Activated CD4-positive, alpha-beta memory T cell treated with anti-CD3 and anti-CD28 coated beads, Interleukin-2, amount 10 ng/mL, durations not matched to agents 7 days and 5 days (primary cell): Measurements from ENCODE around the gene PRICKLE1. TPM values are rescaled to one million over a fixed set of nuclear protein-coding genes. Genes with fewer than 3 reads are reported as not detected.

Source experiments
- CTCF ChIA-PET: fragments of 350-600 bp; sonication (Branson Sonifier 250); formaldehyde crosslinking; loops from one replicate; lab custom pipeline; 2021; ENCODE audit warnings: antibody characterized with exemption, inconsistent platforms; lab: Charles Lee
- POLR2A ChIA-PET: fragments of 350-600 bp; sonication (Branson Sonifier 250); formaldehyde crosslinking; loops from one replicate; lab custom pipeline; 2021; ENCODE audit warnings: antibody characterized with exemption; lab: Charles Lee
- DNase-seq: peaks from one replicate; pipeline ENCODE4 v3.0.0-alpha.2; 2020
- H3K27ac Mint-ChIP-seq: one replicate; pipeline ENCODE4 v1.8.0; 2021; ENCODE audit warnings: mild to moderate bottlenecking, mixed read lengths
- H3K27me3 Mint-ChIP-seq: one replicate; pipeline ENCODE4 v1.8.0; 2021; ENCODE audit warnings: mixed read lengths
- H3K36me3 Mint-ChIP-seq: one replicate; pipeline ENCODE4 v1.8.0; 2021; ENCODE audit warnings: low read depth, mixed read lengths
- H3K4me1 Mint-ChIP-seq: one replicate; pipeline ENCODE4 v1.8.0; 2021; ENCODE audit warnings: mixed read lengths
- H3K4me3 Mint-ChIP-seq: one replicate; pipeline ENCODE4 v1.8.0; 2021; ENCODE audit warnings: mild to moderate bottlenecking, mixed read lengths
- H3K9me3 Mint-ChIP-seq: one replicate; pipeline ENCODE4 v1.8.0; 2021; ENCODE audit warnings: mixed read lengths
- total RNA-seq, 2 experiments: library from RNA; stranded (reverse); gene quantifications; one replicate each; pipeline ENCODE4 v1.2.3, GENCODE V29; 2021

PRICKLE1 gene
- total RNA-seq, 2 experiments from 2014 or later = 0.10 to 0.30 TPM

DNA sequence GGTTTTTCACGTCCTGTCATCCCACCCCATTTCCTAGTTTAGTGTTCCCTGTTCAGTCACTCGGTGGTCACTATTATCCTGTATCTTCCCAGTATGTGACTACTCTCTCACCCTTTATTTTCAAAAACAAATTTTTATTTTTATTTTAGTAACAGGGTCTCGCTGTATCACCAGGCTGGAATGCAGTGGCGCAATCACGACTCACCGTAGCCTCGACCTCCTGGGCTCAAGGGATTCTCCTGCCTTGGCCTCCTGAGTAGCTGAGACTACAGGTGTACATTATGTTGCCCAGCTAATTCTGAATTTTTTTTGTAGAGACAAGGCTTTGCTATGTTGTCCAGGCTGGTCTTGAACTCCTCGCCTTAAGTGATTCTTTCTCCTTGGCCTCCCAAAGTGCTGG is 20.1 kb upstream of the PRICKLE1 start:
- H3K36me3 Mint-ChIP-seq = no peaks in the 10 kb centered on the region
- no peak overlapping the region for H3K4me3 Mint-ChIP-seq
- POLR2A ChIA-PET = no interaction called here
- H3K9me3 Mint-ChIP-seq = no peaks in the 10 kb centered on the region
- H3K27me3 Mint-ChIP-seq = no peaks in the 10 kb centered on the region
- no peak for DNase-seq
- no peak overlapping the region for H3K27ac Mint-ChIP-seq
- CTCF ChIA-PET = no interaction called here
- H3K4me1 Mint-ChIP-seq = no peaks in the 10 kb centered on the region

DNA sequence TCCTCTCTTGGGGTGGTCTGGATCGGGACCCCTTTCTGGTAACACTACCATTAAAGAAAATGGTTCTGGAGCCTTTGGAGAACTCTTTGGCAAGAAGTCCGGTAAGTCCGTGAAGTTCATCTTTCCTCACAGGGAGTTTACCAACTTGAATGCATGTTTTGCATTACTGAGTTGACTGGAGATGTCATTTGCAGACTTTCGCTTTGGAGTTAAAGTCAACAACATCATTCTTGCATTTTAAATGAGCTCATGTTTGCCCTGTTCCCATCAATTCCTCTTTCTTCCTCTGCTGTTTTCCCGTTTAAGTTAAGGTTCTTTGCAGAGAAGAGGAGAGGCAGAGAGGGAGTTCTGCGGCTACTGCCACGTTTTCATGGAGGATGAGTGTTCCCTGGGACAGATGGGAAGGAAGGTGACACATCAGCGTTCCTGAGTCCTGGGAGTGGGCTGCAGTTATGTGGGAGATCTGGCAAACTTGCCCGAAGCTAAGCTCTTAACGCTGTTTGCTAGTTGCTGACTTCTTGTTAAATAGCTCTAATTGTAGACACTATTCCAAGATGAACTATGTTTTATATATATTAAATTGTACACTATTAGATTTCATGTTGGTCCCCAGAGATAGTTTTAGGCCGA is 18.8 kb upstream of the PRICKLE1 start:
- H3K27me3 Mint-ChIP-seq = peaks cover 2% of the 10 kb centered on the region
- ChIA-PET POLR2A (no interaction called here), CTCF (no interaction called here)
- H3K36me3 Mint-ChIP-seq = no peaks in the 10 kb centered on the region
- no peak overlapping the region for H3K4me3 Mint-ChIP-seq
- H3K27ac Mint-ChIP-seq = no peak overlapping the region
- no peaks in the 10 kb centered on the region for H3K4me1 Mint-ChIP-seq
- no peak for DNase-seq
- H3K9me3 Mint-ChIP-seq = no peaks in the 10 kb centered on the region

DNA sequence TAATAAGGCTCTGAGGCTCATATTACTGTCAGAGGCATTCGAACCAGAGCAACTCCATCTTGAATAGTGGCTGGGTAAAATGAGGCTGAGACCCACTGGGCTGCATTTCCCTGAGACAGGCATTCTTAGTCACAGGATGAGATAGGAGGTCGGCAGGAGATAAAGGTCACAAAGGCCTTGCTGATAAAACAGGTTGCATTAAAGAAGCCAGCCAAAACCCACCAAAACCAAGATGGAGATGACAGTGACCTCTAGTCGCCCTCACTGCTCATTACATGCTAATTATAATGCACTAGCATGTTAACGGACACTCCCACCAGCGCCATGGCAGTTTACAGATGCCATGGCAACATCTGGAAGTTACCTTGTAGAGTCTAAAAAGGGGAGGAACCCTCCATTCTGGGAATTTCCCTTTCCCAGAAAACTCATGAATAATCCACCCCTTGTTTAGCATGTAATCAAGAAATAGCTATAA is 18.1 kb upstream of the PRICKLE1 start:
- peaks cover 2% of the 10 kb centered on the region for H3K27me3 Mint-ChIP-seq

GRCh38 chr12:42606471-42606870 is 16.9 kb upstream of the PRICKLE1 start:
- no peaks in the 10 kb centered on the region for H3K36me3 Mint-ChIP-seq
- ChIA-PET POLR2A (no interaction called here), CTCF (no interaction called here)
- no peaks in the 10 kb centered on the region for H3K4me1 Mint-ChIP-seq
- no peak for DNase-seq
- H3K9me3 Mint-ChIP-seq = no peaks in the 10 kb centered on the region
- no peak overlapping the region for H3K4me3 Mint-ChIP-seq
- H3K27me3 Mint-ChIP-seq = peaks cover 2% of the 10 kb centered on the region
- no peak overlapping the region for H3K27ac Mint-ChIP-seq

More for the DNA sequence above, 18.1 kb upstream of the PRICKLE1 start:
- no peak for DNase-seq
- ChIA-PET POLR2A (no interaction called here), CTCF (no interaction called here)
- Mint-ChIP-seq H3K27ac (no peak overlapping the region), H3K36me3 (no peaks in the 10 kb centered on the region), H3K4me1 (no peaks in the 10 kb centered on the region), H3K4me3 (no peak overlapping the region), H3K9me3 (no peaks in the 10 kb centered on the region)

DNA sequence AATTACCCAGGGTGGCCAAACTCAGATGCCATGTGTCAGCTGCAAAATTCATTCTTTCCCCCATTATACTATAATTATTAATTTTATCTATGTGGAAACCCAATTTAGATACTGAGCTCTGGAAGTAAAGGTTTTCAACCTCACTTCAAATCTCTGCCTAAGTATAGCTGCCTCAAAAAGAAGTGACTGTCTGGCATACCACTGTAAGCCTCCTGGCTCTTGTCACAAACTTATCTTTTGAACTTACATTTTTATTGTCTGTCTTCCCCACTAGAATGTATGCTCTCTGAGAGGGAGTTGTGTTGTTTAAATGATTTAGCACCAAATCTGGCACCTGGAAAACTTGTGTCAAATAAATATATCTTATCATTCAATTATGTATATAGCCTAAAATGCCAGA is 16.1 kb upstream of the PRICKLE1 start:
- Mint-ChIP-seq H3K36me3 (no peaks in the 10 kb centered on the region), H3K27me3 (peaks cover 2% of the 10 kb centered on the region), H3K27ac (no peak overlapping the region), H3K4me1 (no peaks in the 10 kb centered on the region), H3K4me3 (no peak overlapping the region), H3K9me3 (no peaks in the 10 kb centered on the region)
- POLR2A ChIA-PET = no interaction called here
- CTCF ChIA-PET = interaction anchor here (0.7 kb wide), 1 partner anchor 1360 kb away, joined by 4 read pairs; no protein-coding TSS in a partner anchor
- no peak for DNase-seq

GRCh38 chr12:42603246-42603990 is 13.9 kb upstream of the PRICKLE1 start:
- Mint-ChIP-seq H3K4me1 (no peaks in the 10 kb centered on the region), H3K27ac (no peak overlapping the region), H3K36me3 (no peaks in the 10 kb centered on the region), H3K9me3 (no peaks in the 10 kb centered on the region), H3K4me3 (no peak overlapping the region), H3K27me3 (peaks cover 2% of the 10 kb centered on the region)
- DNase-seq = no peak
- ChIA-PET CTCF (no interaction called here), POLR2A (no interaction called here)

DNA sequence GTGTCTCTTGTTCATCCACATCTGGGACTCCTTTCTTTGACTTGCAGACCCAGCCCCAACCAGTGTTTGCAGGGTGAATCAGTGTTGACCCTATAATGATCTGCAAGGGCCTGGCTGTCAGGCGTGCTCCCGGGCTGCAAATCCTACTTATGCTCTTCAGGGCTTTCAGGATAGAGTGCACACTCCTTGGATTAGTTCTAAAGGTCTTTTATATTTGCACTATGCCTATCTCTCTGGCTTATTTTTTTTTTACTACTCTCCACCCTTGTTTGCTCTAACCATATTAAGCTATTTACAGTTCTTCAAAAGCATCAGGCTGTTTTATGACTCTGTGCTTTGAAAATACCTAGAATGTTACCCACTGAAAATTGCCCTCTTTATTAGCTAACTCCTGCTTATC is 4.3 kb upstream of the PRICKLE1 start:
- H3K27me3 Mint-ChIP-seq = peaks cover 46% of the 10 kb centered on the region

DNA sequence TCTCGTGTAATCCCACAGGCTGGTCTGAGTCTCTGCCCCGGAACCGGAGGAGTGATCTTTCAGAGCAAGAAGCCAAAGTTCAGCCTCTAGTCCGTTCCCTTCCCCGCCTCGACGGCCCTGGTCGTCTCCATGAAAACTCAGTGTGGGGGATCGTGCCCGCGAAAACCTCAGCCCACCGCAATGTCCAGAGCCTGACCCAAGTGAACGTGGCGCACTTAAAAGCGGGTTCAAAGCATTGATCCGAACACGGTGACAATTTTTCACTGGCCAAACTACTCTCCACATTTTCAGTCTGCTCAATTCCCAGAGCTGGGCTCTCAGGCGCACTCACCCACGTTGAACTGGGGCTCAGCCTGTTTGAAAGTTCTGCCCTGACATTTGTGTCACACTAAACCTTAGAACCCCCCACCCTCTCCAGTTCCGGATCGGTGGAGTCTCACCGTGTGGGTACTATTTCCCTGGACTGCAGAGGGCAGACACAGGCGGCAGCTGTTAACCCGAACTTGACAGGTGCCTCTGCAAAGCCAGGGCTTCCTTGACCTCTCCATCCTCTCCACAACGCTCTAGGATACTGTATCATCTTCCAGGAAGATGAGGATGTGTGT is 886 bp upstream of the PRICKLE1 start:
- DNase-seq = no peak
- peaks cover 61% of the 10 kb centered on the region for H3K27me3 Mint-ChIP-seq
- CTCF ChIA-PET = no interaction called here

More for the DNA sequence above, 4.3 kb upstream of the PRICKLE1 start:
- POLR2A ChIA-PET = no interaction called here
- DNase-seq = no peak
- Mint-ChIP-seq H3K4me1 (peaks cover 11% of the 10 kb centered on the region), H3K9me3 (no peaks in the 10 kb centered on the region), H3K27ac (no peak overlapping the region), H3K4me3 (no peak overlapping the region), H3K36me3 (no peaks in the 10 kb centered on the region)
- CTCF ChIA-PET = no interaction called here

GRCh38 chr12:42588524-42589464 is 752 bp downstream of the PRICKLE1 start:
- POLR2A ChIA-PET = no interaction called here
- peaks cover 55% of the 10 kb centered on the region for H3K27me3 Mint-ChIP-seq
- H3K4me3 Mint-ChIP-seq = peak overlapping the region; percentile 47
- H3K4me1 Mint-ChIP-seq = peaks cover 15% of the 10 kb centered on the region
- CTCF ChIA-PET = no interaction called here
- H3K36me3 Mint-ChIP-seq = no peaks in the 10 kb centered on the region
- no peak overlapping the region for H3K27ac Mint-ChIP-seq
- H3K9me3 Mint-ChIP-seq = no peaks in the 10 kb centered on the region
- DNase-seq = no peak

More for the DNA sequence above, 886 bp upstream of the PRICKLE1 start:
- Mint-ChIP-seq H3K27ac (no peak overlapping the region), H3K4me3 (peak overlapping the region; percentile 27), H3K4me1 (peaks cover 15% of the 10 kb centered on the region), H3K9me3 (no peaks in the 10 kb centered on the region), H3K36me3 (no peaks in the 10 kb centered on the region)
- POLR2A ChIA-PET = no interaction called here

DNA sequence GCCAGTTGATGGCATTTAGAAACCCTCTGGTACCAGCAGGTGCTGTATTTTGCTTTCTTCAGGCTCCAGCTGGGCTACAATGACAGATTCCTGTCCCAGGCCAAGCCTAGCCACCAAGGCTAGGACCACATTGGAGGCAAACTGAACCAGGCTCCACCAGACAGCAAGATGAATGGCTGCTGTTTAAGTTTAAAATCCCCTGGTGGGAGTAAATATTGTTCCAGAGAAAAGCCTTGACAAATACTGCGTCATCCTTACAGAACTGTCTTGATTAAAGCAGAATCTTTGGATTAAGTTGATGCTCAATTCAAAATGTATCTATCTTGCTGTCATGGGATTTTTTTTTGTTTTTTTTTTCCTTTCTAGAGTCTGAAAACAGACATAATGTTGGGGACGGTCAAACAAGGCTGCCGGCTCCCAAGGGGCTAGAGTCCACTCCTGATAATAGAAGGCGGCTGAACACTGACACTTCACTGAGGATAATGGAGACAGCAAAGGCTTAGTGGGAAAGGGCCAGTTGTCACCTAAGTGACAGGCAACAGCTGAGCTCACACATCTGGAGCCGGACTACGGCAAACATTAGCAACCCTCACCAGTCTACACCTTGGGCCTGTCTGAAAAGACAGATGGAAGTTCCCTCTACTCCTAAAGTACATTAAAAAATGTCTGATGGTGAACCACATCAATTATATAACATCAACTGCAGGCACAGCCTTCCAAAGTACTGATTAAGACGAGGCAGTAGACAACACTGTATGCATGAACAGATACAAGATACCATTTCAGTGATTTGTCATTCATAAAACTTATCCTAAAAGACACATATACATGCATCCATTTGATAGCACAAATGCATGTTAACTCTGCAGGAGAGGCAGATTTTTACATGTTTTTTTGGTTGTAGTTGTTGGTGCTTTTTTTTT is 1.7 kb downstream of the PRICKLE1 start:
- no peaks in the 10 kb centered on the region for H3K9me3 Mint-ChIP-seq
- CTCF ChIA-PET = no interaction called here
- no peaks in the 10 kb centered on the region for H3K36me3 Mint-ChIP-seq
- no peak for DNase-seq
- peaks cover 15% of the 10 kb centered on the region for H3K4me1 Mint-ChIP-seq
- POLR2A ChIA-PET = no interaction called here
- peaks cover 54% of the 10 kb centered on the region for H3K27me3 Mint-ChIP-seq
- H3K4me3 Mint-ChIP-seq = no peak overlapping the region
- H3K27ac Mint-ChIP-seq = no peak overlapping the region

- DNase-seq = no peak
- no peaks in the 10 kb centered on the region for H3K9me3 Mint-ChIP-seq
- CTCF ChIA-PET = interaction anchor here (1.1 kb wide), 1 partner anchor 8 kb away, joined by 4 read pairs; no protein-coding TSS in a partner anchor
- POLR2A ChIA-PET = no interaction called here
- H3K27ac Mint-ChIP-seq = no peak overlapping the region
- H3K27me3 Mint-ChIP-seq = peaks cover 57% of the 10 kb centered on the region
- H3K4me1 Mint-ChIP-seq = peaks cover 15% of the 10 kb centered on the region
- H3K36me3 Mint-ChIP-seq = no peaks in the 10 kb centered on the region
- no peak overlapping the region for H3K4me3 Mint-ChIP-seq
These were observed 3.3 kb downstream of the PRICKLE1 start for GRCh38 chr12:42586268-42586667.

GRCh38 chr12:42585841-42586216 is 3.7 kb downstream of the PRICKLE1 start:
- H3K36me3 Mint-ChIP-seq = no peaks in the 10 kb centered on the region
- no peaks in the 10 kb centered on the region for H3K9me3 Mint-ChIP-seq
- no peak overlapping the region for H3K4me3 Mint-ChIP-seq
- ChIA-PET CTCF (no interaction called here), POLR2A (no interaction called here)
- H3K27me3 Mint-ChIP-seq = peaks cover 53% of the 10 kb centered on the region
- no peak overlapping the region for H3K27ac Mint-ChIP-seq
- DNase-seq = no peak
- H3K4me1 Mint-ChIP-seq = peaks cover 15% of the 10 kb centered on the region
